ENCODE measurements around the gene SSBP3.

DNA sequence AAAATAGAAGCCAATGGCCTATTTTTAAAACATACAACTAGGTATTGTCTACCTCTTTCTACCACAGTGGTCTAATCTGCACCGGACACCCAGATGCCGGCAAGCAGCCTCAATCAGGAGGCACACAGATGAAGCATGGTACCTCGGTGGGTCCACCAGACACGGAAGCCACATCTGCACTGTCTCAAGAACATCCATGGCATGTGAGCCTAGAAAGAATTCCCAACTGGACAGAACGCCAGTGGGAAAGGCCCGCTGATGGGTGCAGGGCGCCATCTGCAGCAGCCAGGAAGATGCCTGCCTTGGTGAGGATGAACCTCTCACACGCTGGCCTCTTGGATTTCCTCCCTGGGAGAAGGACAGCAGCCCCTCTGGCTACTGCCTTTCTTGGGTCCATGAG is 126.7 kb downstream of the SSBP3 start:
- TF ChIP-seq, protein P1, sequence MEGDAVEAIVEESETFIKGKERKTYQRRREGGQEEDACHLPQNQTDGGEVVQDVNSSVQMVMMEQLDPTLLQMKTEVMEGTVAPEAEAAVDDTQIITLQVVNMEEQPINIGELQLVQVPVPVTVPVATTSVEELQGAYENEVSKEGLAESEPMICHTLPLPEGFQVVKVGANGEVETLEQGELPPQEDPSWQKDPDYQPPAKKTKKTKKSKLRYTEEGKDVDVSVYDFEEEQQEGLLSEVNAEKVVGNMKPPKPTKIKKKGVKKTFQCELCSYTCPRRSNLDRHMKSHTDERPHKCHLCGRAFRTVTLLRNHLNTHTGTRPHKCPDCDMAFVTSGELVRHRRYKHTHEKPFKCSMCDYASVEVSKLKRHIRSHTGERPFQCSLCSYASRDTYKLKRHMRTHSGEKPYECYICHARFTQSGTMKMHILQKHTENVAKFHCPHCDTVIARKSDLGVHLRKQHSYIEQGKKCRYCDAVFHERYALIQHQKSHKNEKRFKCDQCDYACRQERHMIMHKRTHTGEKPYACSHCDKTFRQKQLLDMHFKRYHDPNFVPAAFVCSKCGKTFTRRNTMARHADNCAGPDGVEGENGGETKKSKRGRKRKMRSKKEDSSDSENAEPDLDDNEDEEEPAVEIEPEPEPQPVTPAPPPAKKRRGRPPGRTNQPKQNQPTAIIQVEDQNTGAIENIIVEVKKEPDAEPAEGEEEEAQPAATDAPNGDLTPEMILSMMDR (IDR thresholded peaks at IDR 0.05) = no peak
- TF ChIP-seq POLR2A (IDR thresholded peaks at IDR 0.05) = no peak
